ENCODE results near the gene NDRG3.
"Not testable (repeated sequence)": the region's sequence is repeated elsewhere in the genome, so short reads cannot be mapped to it uniquely, and the experiment has no call there.

NDRG3 gene

GRCh38 chr20:36695467-36695866 is 50.4 kb downstream of the NDRG3 start:
- not testable (repeated sequence) for DNase-seq (ENCODE audit: low read depth in 1 of 2, low spot score in 1 of 2)

- DNase-seq (ENCODE audit: low read depth in 1 of 2, low spot score in 1 of 2): no peak
Measured at GRCh38 chr20:36688630-36689029, 57.3 kb downstream of the NDRG3 start.

- no peak for DNase-seq (ENCODE audit: low read depth in 1 of 2, low spot score in 1 of 2)
Measured at GRCh38 chr20:36687850-36688249, 58.0 kb downstream of the NDRG3 start.

GRCh38 chr20:36686944-36687343 is 58.9 kb downstream of the NDRG3 start:
- DNase-seq (ENCODE audit: low read depth in 1 of 2, low spot score in 1 of 2): no peak

GRCh38 chr20:36686504-36686903 is 59.4 kb downstream of the NDRG3 start:
- DNase-seq (ENCODE audit: low read depth in 1 of 2, low spot score in 1 of 2): no peak

- DNase-seq (ENCODE audit: low read depth in 1 of 2, low spot score in 1 of 2): no peak
Measured at GRCh38 chr20:36684747-36685146, 61.1 kb downstream of the NDRG3 start.

GRCh38 chr20:36682311-36682710 is 63.6 kb downstream of the NDRG3 start:
- DNase-seq (ENCODE audit: low read depth in 1 of 2, low spot score in 1 of 2): no peak

GRCh38 chr20:36677422-36677771 is 68.5 kb downstream of the NDRG3 start:
- no peak for DNase-seq (ENCODE audit: low read depth in 1 of 2, low spot score in 1 of 2)

GRCh38 chr20:36676701-36677421 is 69.0 kb downstream of the NDRG3 start:
- DNase-seq (ENCODE audit: low read depth in 1 of 2, low spot score in 1 of 2): no peak

- not testable (repeated sequence) for DNase-seq (ENCODE audit: low read depth in 1 of 2, low spot score in 1 of 2)
Measured at GRCh38 chr20:36675545-36675944, 70.3 kb downstream of the NDRG3 start.

- DNase-seq (ENCODE audit: low read depth in 1 of 2, low spot score in 1 of 2): no peak
Measured at GRCh38 chr20:36672991-36673390, 72.9 kb downstream of the NDRG3 start.

GRCh38 chr20:36670665-36671357 is 75.1 kb downstream of the NDRG3 start:
- no peak for DNase-seq (ENCODE audit: low read depth in 1 of 2, low spot score in 1 of 2)

GRCh38 chr20:36666181-36666740 is 79.6 kb downstream of the NDRG3 start:
- DNase-seq (ENCODE audit: low read depth in 1 of 2, low spot score in 1 of 2): no peak

GRCh38 chr20:36663031-36663430 is 82.9 kb downstream of the NDRG3 start:
- DNase-seq (ENCODE audit: low read depth in 1 of 2, low spot score in 1 of 2): no peak

- no peak for DNase-seq (ENCODE audit: low read depth in 1 of 2, low spot score in 1 of 2)
Measured at GRCh38 chr20:36658300-36658699, 87.6 kb downstream of the NDRG3 start.

GRCh38 chr20:36656733-36657132 is 89.2 kb downstream of the NDRG3 start:
- no peak for DNase-seq (ENCODE audit: low read depth in 1 of 2, low spot score in 1 of 2)

- no peak for DNase-seq (ENCODE audit: low read depth in 1 of 2, low spot score in 1 of 2)
Measured at GRCh38 chr20:36655004-36655403, 90.9 kb downstream of the NDRG3 start.

GRCh38 chr20:36654506-36654905 is 91.4 kb downstream of the NDRG3 start:
- no peak for DNase-seq (ENCODE audit: low read depth in 1 of 2, low spot score in 1 of 2)

GRCh38 chr20:36653456-36653855 is 92.4 kb downstream of the NDRG3 start:
- DNase-seq (ENCODE audit: low read depth in 1 of 2, low spot score in 1 of 2): no peak

GRCh38 chr20:36647196-36648121 is 98.4 kb downstream of the NDRG3 start:
- no peak for DNase-seq (ENCODE audit: low read depth in 1 of 2, low spot score in 1 of 2)

- no peak for DNase-seq (ENCODE audit: low read depth in 1 of 2, low spot score in 1 of 2)
Measured at GRCh38 chr20:36646678-36647077, 99.2 kb downstream of the NDRG3 start.

Measured in activated CD4-positive, alpha-beta T cell treated with anti-CD3 and anti-CD28 coated beads, Interleukin-2, amount 50 U/mL, for 24 hours (primary cell).